K562 (cell line): ENCODE measurements around the gene SH3BP5L. TPM values are rescaled to one million over a fixed set of nuclear protein-coding genes. Genes with fewer than 3 reads are reported as not detected.

Experiments
- CAMTA2 ChIP-seq: fragments of 250-450 bp; sonication (Bioruptor Pico); conservative IDR thresholded peaks from 2 replicates; pipeline ENCODE4 v1.5.1; 2022
- CTCF ChIP-seq, 3 experiments: IDR thresholded peaks in 2 of 3; conservative IDR thresholded peaks in 1 of 3; 2 replicates each; pipeline ENCODE4 v1.5.1; 2011 to 2012; ENCODE audit warnings: low read length in 3 of 3, mild to moderate bottlenecking in 3 of 3, control low read depth in 2 of 3, improper control_type of control experiment in 1 of 3, inconsistent platforms in 1 of 3, low read depth in 1 of 3, mixed read lengths in 1 of 3, moderate library complexity in 1 of 3; ENCODE audit not compliant: insufficient read depth in 2 of 3
- KLF1 ChIP-seq: fragments of 450-650 bp; IDR thresholded peaks from 2 replicates; pipeline ENCODE4 v1.6.1; 2016; ENCODE audit warnings: missing genetic modification characterization, missing compliant biosample characterization
- MGA ChIP-seq: fragments of 450-650 bp; IDR thresholded peaks from 2 replicates; pipeline ENCODE4 v1.6.1; 2016; ENCODE audit warnings: mild to moderate bottlenecking, moderate library complexity
- SETDB1 ChIP-seq: IDR thresholded peaks from one replicate; pipeline ENCODE4 v1.6.1; 2012; ENCODE audit warnings: low read length, control low read depth, inconsistent platforms
- SMARCA5 ChIP-seq: fragments of 450-650 bp; IDR thresholded peaks from 2 replicates; pipeline ENCODE4 v1.6.1; 2016
- ZNF717 ChIP-seq: fragments of 250-450 bp; sonication (Bioruptor Pico); IDR thresholded peaks from 2 replicates; pipeline ENCODE4 v1.5.0; 2021
- polyA plus RNA-seq, 8 experiments: library from polyadenylated mRNA; depleted of rRNA in 4 of 8; stranded (reverse) in 5 of 8; unstranded in 3 of 8; fragments of >200 nt; fragmentation: Nextera tagmentation in 2 of 8; fragmentation: Illumina TruSeq in 1 of 8; extraction: Ambion mirVana in 2 of 8; extraction: Trizol in 1 of 8; gene quantifications; 2 replicates each; pipeline versions ENCODE4 v1.2.1 to v1.2.3, GENCODE V29; 2011 to 2014; ENCODE audit warnings: inconsistent platforms in 1 of 8, missing spikeins in 1 of 8
- total RNA-seq, 7 experiments: library from RNA; depleted of rRNA in 6 of 7; stranded (reverse); fragments of >200 nt in 6 of 7; fragmentation: Illumina TruSeq in 2 of 7; extraction: Trizol in 2 of 7; gene quantifications; 2 replicates each; pipeline versions ENCODE4 v1.2.1 to v1.2.3, GENCODE V29; 2011 to 2021; ENCODE audit warnings: low replicate concordance in 1 of 7

The SH3BP5L gene
- total and polyA plus RNA-seq, 9 of the 15 experiments (the other 6 are each of a cell fraction or from before 2014, with no cell fraction given): 1.9 to 26.5 (median 15.8) TPM

GRCh38 chr1:248862998-248863881 is 37.5 kb upstream of the SH3BP5L start (continued):
- TF ChIP-seq ZNF717 (CRISPR knock-in tag) (no peak), KLF1 (tag) (no peak), CAMTA2 (CRISPR knock-in tag) (no peak), SMARCA5 (no peak), CTCF (IDR thresholded peaks at IDR 0.05 in 2 of 3, conservative IDR thresholded peaks at IDR 0.05 in 1 of 3; ENCODE audit: insufficient read depth in 2 of 3, low read depth in 1 of 3, low read length in 3 of 3) (no peak), SETDB1 (no peak), MGA (0 out of 2 replicates have a peak, but pooled peaks have one; percentile 19)
